NCI-H1694 (cell line): Measurements from ENCODE around the gene ADAM8.
"Not testable (repeated sequence)": the region's sequence is repeated elsewhere in the genome, so short reads cannot be mapped to it uniquely, and the experiment has no call there.

ENCODE experiments used
- DNase-seq: peaks from one replicate; lab custom pipeline; 2025; lab: John Stamatoyannopoulos, UW

The ADAM8 gene

GRCh38 chr10:133276435-133277201 lies at the start of gene ADAM8:
ADAM8 (minus strand) TSS chr10:133276868; CDS start chr10:133276817, 51 bp downstream.
- no peak for DNase-seq

- no peak for DNase-seq
Observed at GRCh38 chr10:133326223-133326551, 49.5 kb upstream of the ADAM8 start.

DNA sequence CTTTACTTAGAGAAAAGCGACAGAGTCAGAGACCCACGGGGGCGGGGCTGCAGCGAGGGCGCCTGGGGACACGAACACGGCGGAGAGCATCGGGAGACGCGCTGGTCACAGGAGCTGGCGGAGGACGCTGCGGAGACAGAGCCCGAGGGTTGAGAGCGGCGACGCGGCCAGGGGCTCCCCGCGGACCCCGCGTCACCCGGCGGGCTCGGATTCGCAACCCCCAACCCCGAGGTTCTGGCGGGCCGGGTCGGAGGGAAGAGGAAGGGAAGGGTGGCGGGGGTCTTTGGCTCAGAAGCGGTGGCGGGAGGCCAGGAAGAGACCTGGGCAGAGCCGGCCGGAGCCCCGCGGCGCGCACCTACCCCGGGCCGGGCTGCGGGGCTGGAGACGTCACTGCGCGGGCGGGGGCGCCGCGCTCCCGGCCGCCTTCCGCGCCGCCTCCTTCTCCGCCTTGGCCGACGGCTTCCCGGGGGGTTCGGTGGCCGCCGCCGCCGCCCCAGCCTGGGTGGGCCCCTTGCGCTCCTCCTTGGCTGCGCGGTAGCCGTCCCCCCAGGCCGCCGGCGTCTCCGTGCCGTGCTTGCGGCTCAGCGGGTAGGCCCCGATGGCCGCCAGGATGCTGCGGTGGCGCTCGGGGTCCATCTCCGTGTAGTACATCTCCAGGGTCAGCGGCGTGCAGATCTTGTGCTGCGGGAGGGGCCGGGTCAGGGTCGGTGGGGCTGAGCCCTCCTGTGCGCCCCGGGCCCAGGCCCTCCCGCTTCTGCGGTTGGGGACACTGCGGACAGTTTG lies 49.0 kb upstream of the ADAM8 start:
- DNase-seq: no peak

DNA sequence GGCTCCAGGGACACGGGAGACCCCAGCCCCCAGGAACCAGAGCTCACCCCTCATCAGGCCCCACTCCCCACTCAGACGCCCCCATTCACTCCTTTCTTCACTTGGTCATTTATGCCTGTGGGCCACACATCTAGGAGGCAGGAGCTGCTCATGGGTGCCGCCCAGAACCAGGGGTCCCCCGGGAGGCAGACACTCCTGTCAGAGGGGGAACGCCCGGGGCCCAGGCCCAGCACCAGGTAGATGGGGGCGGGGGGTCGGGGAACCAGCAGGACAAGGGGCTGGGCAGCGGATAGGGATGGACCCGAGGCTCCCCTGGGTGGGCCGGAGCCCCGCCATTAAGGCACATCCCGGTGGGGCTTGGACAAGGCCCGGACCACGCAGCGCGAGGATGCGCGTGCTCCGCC lies 48.2 kb upstream of the ADAM8 start:
- no peak for DNase-seq

DNA sequence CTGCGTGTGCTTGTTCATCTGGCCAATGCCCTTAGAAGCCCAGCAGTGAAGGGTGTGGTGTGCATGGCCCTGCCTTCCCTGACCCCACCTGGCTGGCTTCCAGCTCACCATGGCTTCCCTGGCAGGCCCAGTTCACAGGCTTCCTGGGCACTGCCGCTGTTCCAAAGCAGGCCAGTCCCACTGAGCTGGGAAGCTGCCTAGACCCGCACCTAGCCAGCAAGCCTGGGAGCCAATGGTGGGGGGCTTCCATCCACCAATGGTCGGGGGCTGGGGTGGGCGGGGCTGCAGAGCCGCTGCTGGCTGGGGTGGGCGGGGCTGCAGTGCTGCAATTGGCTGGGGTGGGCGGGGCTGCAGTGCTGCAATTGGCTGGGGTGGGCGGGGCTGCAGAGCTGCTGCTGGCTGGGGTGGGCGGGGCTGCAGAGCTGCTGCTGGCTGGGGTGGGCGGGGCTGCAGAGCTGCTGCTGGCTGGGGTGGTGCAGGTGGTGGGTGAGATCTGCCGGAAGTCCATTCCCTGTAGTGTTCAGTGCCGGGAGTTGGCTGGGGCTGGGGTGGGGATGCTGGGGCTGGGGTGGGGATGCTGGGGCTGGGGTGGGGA lies 47.6 kb upstream of the ADAM8 start:
- DNase-seq: no peak

DNA sequence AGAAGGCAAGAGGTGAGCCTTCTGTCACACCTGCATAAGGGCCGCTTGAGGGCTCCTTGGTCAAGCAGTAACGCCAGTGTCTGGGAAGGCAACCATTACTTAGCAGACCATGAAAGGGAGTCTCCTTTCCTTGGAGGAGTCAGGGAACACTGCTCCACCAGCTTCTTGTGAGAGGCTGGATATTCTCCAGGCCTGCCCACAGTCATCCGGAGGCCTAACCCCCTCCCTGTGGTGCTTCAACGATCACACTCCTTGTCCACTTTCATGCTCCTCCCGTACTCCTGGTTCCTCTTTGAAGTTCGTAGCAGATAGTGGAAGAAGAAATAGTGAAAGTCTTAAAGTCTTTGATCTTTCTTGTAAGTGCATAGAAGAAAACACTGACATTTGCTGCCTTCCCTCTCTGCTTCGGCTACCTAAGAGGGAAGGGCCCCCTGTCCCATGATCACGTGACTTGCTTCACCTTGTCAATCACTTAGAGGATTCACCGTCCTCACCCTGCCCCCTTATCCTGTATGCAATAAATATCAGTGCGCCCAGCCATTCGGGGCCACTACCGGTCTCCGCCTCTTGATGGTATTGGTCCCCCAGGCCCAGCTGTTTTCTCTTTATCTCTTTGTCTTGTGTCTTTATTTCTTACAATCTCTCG lies 45.5 kb upstream of the ADAM8 start:
- DNase-seq: not testable (repeated sequence)

- DNase-seq: not testable (repeated sequence)
Observed at GRCh38 chr10:133320852-133321422, 44.3 kb upstream of the ADAM8 start.

- no peak for DNase-seq
Observed at GRCh38 chr10:133318494-133319127, 41.9 kb upstream of the ADAM8 start.

DNA sequence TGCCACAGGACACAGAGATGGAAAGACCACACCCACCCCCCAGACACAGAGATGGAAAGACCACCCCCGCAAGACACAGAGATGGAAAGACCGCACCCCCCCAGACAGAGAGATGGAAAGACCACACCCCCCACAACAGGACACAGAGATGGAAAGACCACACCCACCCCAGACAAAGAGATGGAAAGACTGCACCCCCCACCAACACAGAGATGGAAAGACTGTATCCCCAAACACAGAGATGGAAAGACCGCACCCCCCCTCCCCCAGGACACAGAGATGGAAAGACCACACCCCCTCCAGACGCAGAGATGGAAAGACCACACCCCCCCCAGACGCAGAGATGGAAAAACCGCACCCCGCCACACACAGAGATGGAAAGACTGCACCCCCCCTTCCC lies 40.1 kb upstream of the ADAM8 start:
- no peak for DNase-seq

DNA sequence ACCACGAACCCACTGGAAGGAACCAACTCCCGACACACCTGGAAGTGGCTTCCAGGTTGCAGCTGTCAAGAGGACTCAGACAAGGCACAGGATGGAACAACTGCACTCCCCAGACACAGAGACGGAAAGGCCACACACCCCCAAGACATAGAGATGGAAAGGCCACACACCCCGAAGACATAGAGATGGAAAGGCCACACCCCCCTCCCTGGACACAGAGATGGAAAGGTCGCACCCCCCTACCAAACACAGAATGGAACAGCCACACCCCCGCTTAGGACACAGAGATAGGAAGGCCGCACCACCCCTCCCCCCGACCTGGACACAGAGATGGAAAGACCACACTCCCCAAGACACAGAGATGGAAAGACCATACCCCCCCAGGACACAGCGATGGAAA lies 39.6 kb upstream of the ADAM8 start:
- DNase-seq: no peak

GRCh38 chr10:133315847-133316246 lies 39.2 kb upstream of the ADAM8 start:
- DNase-seq: no peak

DNA sequence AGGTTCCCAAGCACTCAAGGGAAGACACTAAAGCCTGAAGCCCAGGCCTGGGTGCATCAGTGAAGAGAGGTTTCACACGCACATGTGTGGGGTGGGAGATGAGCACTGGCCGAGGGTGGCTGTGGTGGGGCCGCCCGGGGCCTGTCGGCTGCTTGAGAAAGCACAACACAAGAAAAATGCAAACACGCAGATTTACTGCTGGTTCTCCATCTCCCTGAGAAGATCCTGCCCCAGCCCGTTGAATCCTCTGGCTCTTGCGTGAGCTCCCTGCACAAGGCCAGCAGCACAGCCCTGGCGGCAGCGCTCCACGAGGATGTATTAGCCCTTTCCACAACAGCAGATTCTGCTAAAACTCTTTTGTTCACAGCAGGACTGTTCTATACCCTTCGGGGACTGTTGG lies 38.2 kb upstream of the ADAM8 start:
- no peak for DNase-seq

DNA sequence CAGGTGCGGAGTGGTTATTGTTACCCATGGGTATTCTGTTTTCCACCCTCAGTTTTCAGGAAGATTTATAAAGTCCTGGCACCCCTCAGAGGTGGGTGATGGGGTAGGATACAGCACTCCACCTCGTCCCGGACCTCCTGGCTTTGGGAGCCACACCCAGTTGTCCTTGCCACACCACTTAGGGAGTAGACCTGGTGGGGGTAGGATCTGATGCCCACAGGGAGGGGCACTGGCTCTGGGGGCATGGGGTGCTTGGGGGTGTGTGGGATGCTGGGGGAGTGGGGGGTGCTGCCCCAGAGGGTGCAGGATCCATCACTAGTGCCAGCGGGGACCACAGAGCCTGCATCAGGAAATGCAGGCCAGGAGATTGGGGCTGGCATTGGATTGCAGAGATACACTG lies 36.5 kb upstream of the ADAM8 start:
- no peak for DNase-seq

GRCh38 chr10:133312769-133313145 lies 36.1 kb upstream of the ADAM8 start:
- no peak for DNase-seq

GRCh38 chr10:133312016-133312768 lies 35.5 kb upstream of the ADAM8 start:
- no peak for DNase-seq

GRCh38 chr10:133311570-133311969 lies 34.9 kb upstream of the ADAM8 start:
- DNase-seq: no peak

GRCh38 chr10:133310789-133311188 lies 34.1 kb upstream of the ADAM8 start:
- no peak for DNase-seq

GRCh38 chr10:133310399-133310755 lies 33.7 kb upstream of the ADAM8 start:
- DNase-seq: no peak

DNA sequence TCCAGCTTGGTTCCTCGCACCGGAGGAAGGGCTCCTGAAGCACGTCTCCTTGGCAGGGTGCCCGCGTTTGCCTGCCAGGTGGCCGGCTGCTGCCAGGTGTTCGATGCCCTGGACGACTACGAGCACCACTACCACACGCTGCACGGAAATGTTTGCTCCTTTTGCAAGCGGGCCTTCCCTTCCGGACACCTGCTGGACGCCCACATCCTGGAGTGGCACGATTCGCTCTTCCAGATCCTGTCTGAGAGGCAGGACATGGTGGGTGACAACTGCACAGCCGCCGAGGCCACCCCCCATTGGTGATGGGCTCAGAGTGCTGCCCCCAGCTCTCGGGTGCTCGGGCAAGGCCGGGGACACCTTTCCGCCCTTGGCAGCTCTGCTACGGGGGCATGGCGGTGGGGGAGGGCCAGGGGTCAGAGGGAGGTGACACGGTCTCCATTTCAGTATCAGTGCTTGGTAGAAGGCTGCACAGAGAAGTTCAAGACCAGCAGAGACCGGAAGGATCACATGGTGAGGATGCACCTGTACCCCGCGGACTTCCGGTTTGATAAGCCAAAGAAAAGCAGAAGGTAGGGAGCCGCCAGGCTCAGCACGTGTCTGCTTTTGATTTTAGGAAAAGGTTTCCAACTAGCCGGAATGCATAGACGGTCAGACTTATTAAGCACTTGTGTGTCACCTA lies 33.2 kb upstream of the ADAM8 start:
- no peak for DNase-seq

DNA sequence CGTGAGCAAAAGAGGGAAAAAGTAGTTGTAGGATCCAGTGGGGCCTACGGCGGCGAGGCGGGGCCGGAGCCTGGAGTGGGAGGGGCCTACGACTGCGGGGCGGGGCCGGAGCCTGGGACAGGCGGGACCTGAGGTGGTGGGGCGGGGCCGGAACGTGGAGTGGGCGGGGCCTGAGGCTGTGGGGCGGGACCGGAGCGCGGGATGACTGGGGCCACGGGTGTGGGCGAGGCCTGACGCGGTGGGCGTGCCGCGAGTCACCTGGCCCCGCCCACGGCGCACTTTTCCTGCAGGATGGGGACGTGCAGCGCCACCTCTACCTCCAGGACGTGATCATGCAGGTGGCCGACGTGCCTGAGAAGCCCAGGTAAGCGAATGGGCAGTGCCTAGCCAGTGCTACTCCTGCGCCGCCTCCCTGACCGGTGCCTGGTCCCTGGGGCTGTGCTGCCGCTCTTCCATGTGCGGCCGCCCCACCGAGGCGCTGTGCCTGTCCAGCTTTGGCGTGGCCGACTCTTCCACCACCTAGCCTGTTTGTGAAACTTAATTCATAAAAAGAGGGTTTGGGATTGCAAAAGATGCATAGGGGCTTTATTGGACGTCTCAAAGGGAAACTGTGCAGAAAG lies 32.5 kb upstream of the ADAM8 start:
- no peak for DNase-seq
